ENCODE measurements around the gene BCR.

The BCR gene

GRCh38 chr22:23217171-23218052, 37.1 kb downstream of the BCR start:
- no peak for DNase-seq (ENCODE audit: low read depth in 2 of 2)

- no peak for DNase-seq (ENCODE audit: low read depth in 2 of 2)
Observed at GRCh38 chr22:23218053-23218866, 38.0 kb downstream of the BCR start.

GRCh38 chr22:23218867-23219251, 38.5 kb downstream of the BCR start:
- no peak for DNase-seq (ENCODE audit: low read depth in 2 of 2)

- no peak for DNase-seq (ENCODE audit: low read depth in 2 of 2)
Observed at GRCh38 chr22:23219317-23219716, 39.0 kb downstream of the BCR start.

- peak; percentile 53 to 58 for DNase-seq (ENCODE audit: low read depth in 2 of 2)
Observed at GRCh38 chr22:23219822-23220484, 39.6 kb downstream of the BCR start.

GRCh38 chr22:23220485-23221350, 40.4 kb downstream of the BCR start:
- DNase-seq (ENCODE audit: low read depth in 2 of 2), result no peak

GRCh38 chr22:23221351-23221804, 41.1 kb downstream of the BCR start:
- no peak for DNase-seq (ENCODE audit: low read depth in 2 of 2)

GRCh38 chr22:23222033-23222792, 41.9 kb downstream of the BCR start:
- no peak for DNase-seq (ENCODE audit: low read depth in 2 of 2)

- no peak for DNase-seq (ENCODE audit: low read depth in 2 of 2)
Observed at GRCh38 chr22:23222793-23223568, 42.7 kb downstream of the BCR start.

- no peak for DNase-seq (ENCODE audit: low read depth in 2 of 2)
Observed at GRCh38 chr22:23223569-23224317, 43.4 kb downstream of the BCR start.

- DNase-seq (ENCODE audit: low read depth in 2 of 2), result no peak
Observed at GRCh38 chr22:23224846-23225245, 44.5 kb downstream of the BCR start.

GRCh38 chr22:23225337-23225723, 45.0 kb downstream of the BCR start:
- DNase-seq (ENCODE audit: low read depth in 2 of 2), result no peak

- DNase-seq (ENCODE audit: low read depth in 2 of 2), result no peak
Observed at GRCh38 chr22:23225724-23226496, 45.6 kb downstream of the BCR start.

GRCh38 chr22:23226497-23226850, 46.2 kb downstream of the BCR start:
- DNase-seq (ENCODE audit: low read depth in 2 of 2), result no peak

- no peak for DNase-seq (ENCODE audit: low read depth in 2 of 2)
Observed at GRCh38 chr22:23227380-23227779, 47.1 kb downstream of the BCR start.

- no peak for DNase-seq (ENCODE audit: low read depth in 2 of 2)
Observed at GRCh38 chr22:23228503-23228902, 48.2 kb downstream of the BCR start.

GRCh38 chr22:23229646-23230045, 49.3 kb downstream of the BCR start:
- no peak for DNase-seq (ENCODE audit: low read depth in 2 of 2)

- no peak for DNase-seq (ENCODE audit: low read depth in 2 of 2)
Observed at GRCh38 chr22:23230348-23231068, 50.2 kb downstream of the BCR start.
